ENCODE measurements around the gene C4orf50. TPM values are rescaled to one million over a fixed set of nuclear protein-coding genes. Genes with fewer than 3 reads are reported as not detected.
"Not testable (repeated sequence)": the region's sequence is repeated elsewhere in the genome, so short reads cannot be mapped to it uniquely, and the experiment has no call there.

The C4orf50 gene
- total RNA-seq, 1 donor from 2014 or later: 2.3 TPM

GRCh38 chr4:5993876-5994811, 24.1 kb downstream of the C4orf50 start:
- intact Hi-C loops (cut with micrococcal nuclease): no loop called here

- intact Hi-C loops (cut with micrococcal nuclease): not testable (repeated sequence)
Observed at GRCh38 chr4:5993346-5993745, 24.9 kb downstream of the C4orf50 start.

GRCh38 chr4:5992828-5993321, 25.4 kb downstream of the C4orf50 start:
- intact Hi-C loops (cut with micrococcal nuclease): no loop called here

- intact Hi-C loops (cut with micrococcal nuclease): no loop called here
Observed at GRCh38 chr4:5992171-5992827, 25.9 kb downstream of the C4orf50 start.

GRCh38 chr4:5991405-5991804, 26.8 kb downstream of the C4orf50 start:
- intact Hi-C loops (cut with micrococcal nuclease): no loop called here

- intact Hi-C loops (cut with micrococcal nuclease): no loop called here
Observed at GRCh38 chr4:5990446-5991160, 27.6 kb downstream of the C4orf50 start.

GRCh38 chr4:5989236-5990225, 28.7 kb downstream of the C4orf50 start:
- intact Hi-C loops (cut with micrococcal nuclease): no loop called here

GRCh38 chr4:5988086-5988845, 30.0 kb downstream of the C4orf50 start:
- intact Hi-C loops (cut with micrococcal nuclease): no loop called here

- intact Hi-C loops (cut with micrococcal nuclease): no loop called here
Observed at GRCh38 chr4:5984843-5985242, 33.4 kb downstream of the C4orf50 start.

GRCh38 chr4:5982156-5982973, 35.9 kb downstream of the C4orf50 start:
- intact Hi-C loops (cut with micrococcal nuclease): no loop called here

- intact Hi-C loops (cut with micrococcal nuclease): no loop called here
Observed at GRCh38 chr4:5980436-5981155, 37.6 kb downstream of the C4orf50 start.

GRCh38 chr4:5979981-5980380, 38.2 kb downstream of the C4orf50 start:
- intact Hi-C loops (cut with micrococcal nuclease): no loop called here

GRCh38 chr4:5976921-5977320, 41.3 kb downstream of the C4orf50 start:
- intact Hi-C loops (cut with micrococcal nuclease): no loop called here

GRCh38 chr4:5976431-5976830, 41.8 kb downstream of the C4orf50 start:
- intact Hi-C loops (cut with micrococcal nuclease): no loop called here

- intact Hi-C loops (cut with micrococcal nuclease): no loop called here
Observed at GRCh38 chr4:5974321-5974720, 43.9 kb downstream of the C4orf50 start.

GRCh38 chr4:5973486-5974220, 44.6 kb downstream of the C4orf50 start:
- intact Hi-C loops (cut with micrococcal nuclease): no loop called here

GRCh38 chr4:5973033-5973432, 45.2 kb downstream of the C4orf50 start:
- intact Hi-C loops (cut with micrococcal nuclease): no loop called here

GRCh38 chr4:5972571-5972970, 45.7 kb downstream of the C4orf50 start:
- intact Hi-C loops (cut with micrococcal nuclease): no loop called here
